NT2/D1 (cell line): Measurements from ENCODE around the gene MAP6.

ENCODE experiments used
- DNase-seq: peaks from one replicate; pipeline ENCODE4 v3.0.0-alpha.2; 2011; ENCODE audit warnings: low read depth, low spot score
- H3K27me3 ChIP-seq: 2 replicates; pipeline ENCODE4 v1.6.0; 2011; ENCODE audit warnings: mild to moderate bottlenecking; ENCODE audit not compliant: insufficient read length, insufficient read depth
- H3K36me3 ChIP-seq: 2 replicates; pipeline ENCODE4 v1.6.1; 2011; ENCODE audit warnings: mild to moderate bottlenecking, low read length, mixed read lengths; ENCODE audit not compliant: insufficient read depth, insufficient read length
- H3K4me1 ChIP-seq: 2 replicates; pipeline ENCODE4 v1.5.1; 2011; ENCODE audit not compliant: insufficient read depth, insufficient read length
- H3K4me3 ChIP-seq: 2 replicates; pipeline ENCODE4 v1.5.1; 2011; ENCODE audit warnings: low read depth; ENCODE audit not compliant: insufficient read length
- H3K9ac ChIP-seq: 2 replicates; pipeline ENCODE4 v1.6.0; 2011; ENCODE audit warnings: low read depth; ENCODE audit not compliant: insufficient read length
- H3K9me3 ChIP-seq: 2 replicates; pipeline ENCODE4 v1.5.1; 2011; ENCODE audit warnings: mild to moderate bottlenecking, low read length; ENCODE audit not compliant: insufficient read depth
- SUZ12 ChIP-seq: IDR thresholded peaks from 2 replicates; pipeline ENCODE4 v1.6.1; 2011; ENCODE audit not compliant: insufficient read length, insufficient read depth; ENCODE audit errors: extremely low read depth
- YY1 ChIP-seq: IDR thresholded peaks from 2 replicates; pipeline ENCODE4 v1.6.1; 2011; ENCODE audit not compliant: insufficient read length, insufficient read depth
- ZNF274 ChIP-seq: IDR thresholded peaks from 2 replicates; pipeline ENCODE4 v1.6.1; 2011; ENCODE audit warnings: mild to moderate bottlenecking, low read depth, low read length

The MAP6 gene

GRCh38 chr11:75652936-75653335, 15.9 kb downstream of the MAP6 start:
- Histone ChIP-seq H3K9me3 (no peaks in the 10 kb centered on the region), H3K9ac (no peak overlapping the region), H3K4me3 (no peak overlapping the region), H3K27me3 (no peaks in the 10 kb centered on the region), H3K4me1 (no peaks in the 10 kb centered on the region), H3K36me3 (no peaks in the 10 kb centered on the region)
- DNase-seq: no peak
- TF ChIP-seq ZNF274 (no peak), YY1 (no peak), SUZ12 (no peak)

- Histone ChIP-seq H3K9me3 (no peaks in the 10 kb centered on the region), H3K4me1 (no peaks in the 10 kb centered on the region), H3K4me3 (no peak overlapping the region), H3K9ac (no peak overlapping the region), H3K27me3 (no peaks in the 10 kb centered on the region), H3K36me3 (no peaks in the 10 kb centered on the region)
- no peak for TF ChIP-seq ZNF274
- TF ChIP-seq YY1: no peak
- TF ChIP-seq SUZ12: no peak
- DNase-seq: no peak
These were observed 17.6 kb downstream of the MAP6 start for GRCh38 chr11:75651218-75651617.

GRCh38 chr11:75650167-75650723, 18.6 kb downstream of the MAP6 start:
- no peaks in the 10 kb centered on the region for H3K36me3 ChIP-seq
- H3K9me3 ChIP-seq: no peaks in the 10 kb centered on the region
- no peaks in the 10 kb centered on the region for H3K4me1 ChIP-seq
- no peak overlapping the region for H3K4me3 ChIP-seq
- H3K27me3 ChIP-seq: no peaks in the 10 kb centered on the region
- no peak for TF ChIP-seq ZNF274
- TF ChIP-seq YY1: no peak
- TF ChIP-seq SUZ12: no peak
- no peak overlapping the region for H3K9ac ChIP-seq
- DNase-seq: no peak

- TF ChIP-seq ZNF274 (no peak), SUZ12 (no peak), YY1 (no peak)
- no peaks in the 10 kb centered on the region for H3K27me3 ChIP-seq
- DNase-seq: no peak
- H3K4me1 ChIP-seq: no peaks in the 10 kb centered on the region
- no peaks in the 10 kb centered on the region for H3K9me3 ChIP-seq
- H3K4me3 ChIP-seq: no peak overlapping the region
- no peak overlapping the region for H3K9ac ChIP-seq
- H3K36me3 ChIP-seq: no peaks in the 10 kb centered on the region
These were observed 23.9 kb downstream of the MAP6 start for GRCh38 chr11:75644946-75645345.

GRCh38 chr11:75644370-75644769, 24.5 kb downstream of the MAP6 start:
- H3K27me3 ChIP-seq: no peaks in the 10 kb centered on the region
- peaks cover 3% of the 10 kb centered on the region for H3K4me1 ChIP-seq
- no peaks in the 10 kb centered on the region for H3K9me3 ChIP-seq
- no peak overlapping the region for H3K4me3 ChIP-seq
- DNase-seq: no peak
- TF ChIP-seq ZNF274: no peak
- no peaks in the 10 kb centered on the region for H3K36me3 ChIP-seq
- H3K9ac ChIP-seq: no peak overlapping the region

- no peak overlapping the region for H3K4me3 ChIP-seq
- no peak for DNase-seq
- TF ChIP-seq YY1 (no peak), ZNF274 (no peak), SUZ12 (no peak)
- no peaks in the 10 kb centered on the region for H3K9me3 ChIP-seq
- peaks cover 3% of the 10 kb centered on the region for H3K4me1 ChIP-seq
- no peaks in the 10 kb centered on the region for H3K36me3 ChIP-seq
- no peaks in the 10 kb centered on the region for H3K27me3 ChIP-seq
- H3K9ac ChIP-seq: no peak overlapping the region
These were observed 26.3 kb downstream of the MAP6 start for GRCh38 chr11:75642402-75643113.

- no peak for TF ChIP-seq ZNF274
- TF ChIP-seq YY1: no peak
- no peak for TF ChIP-seq SUZ12
- Histone ChIP-seq H3K9me3 (no peaks in the 10 kb centered on the region), H3K36me3 (no peaks in the 10 kb centered on the region), H3K9ac (no peak overlapping the region), H3K4me1 (peaks cover 6% of the 10 kb centered on the region), H3K4me3 (no peak overlapping the region), H3K27me3 (no peaks in the 10 kb centered on the region)
- DNase-seq: no peak
These were observed 29.1 kb downstream of the MAP6 start for GRCh38 chr11:75639762-75640181.
